A673 (cell line): Measurements from ENCODE around the gene DHX34. TPM values are rescaled to one million over a fixed set of nuclear protein-coding genes. Genes with fewer than 3 reads are reported as not detected.

Experiments used
- BruUV-seq: library from RNA; stranded (reverse); fragments of 400-500 nt; replicated peaks from 2 replicates; lab custom pipeline; 2021; lab: Mats Ljungman, UMichigan
- CTCF ChIA-PET: fragments of 300-600 bp; sonication (Branson Sonifier 250); formaldehyde crosslinking; loops from one replicate; lab custom pipeline; 2022; ENCODE audit warnings: antibody characterized with exemption; lab: Charles Lee
- POLR2A ChIA-PET: fragments of 300-600 bp; sonication (Branson Sonifier 250); formaldehyde crosslinking; loops from one replicate; lab custom pipeline; 2022; ENCODE audit warnings: antibody characterized with exemption; ENCODE audit not compliant: low non-redundant PET; lab: Charles Lee
- DNase-seq: peaks from one replicate; pipeline ENCODE4 v3.0.0-alpha.2; 2015; ENCODE audit warnings: low spot score
- H3K27ac ChIP-seq: fragments of 200-600 bp; sonication (generic); 2 replicates; pipeline ENCODE4 v1.5.1; 2016; ENCODE audit warnings: mixed run types, low read depth, mild to moderate bottlenecking, mixed read lengths, antibody characterized with exemption, low read length; ENCODE audit not compliant: poor library complexity, severe bottlenecking
- H3K27me3 ChIP-seq: fragments of 200-600 bp; sonication (generic); replicated peaks from 2 replicates; pipeline ENCODE4 v1.6.1; 2017; ENCODE audit warnings: mixed run types, low read depth, mild to moderate bottlenecking, mixed read lengths, antibody characterized with exemption, low read length; ENCODE audit not compliant: insufficient read depth, poor library complexity
- H3K36me3 ChIP-seq: fragments of 200-600 bp; sonication (generic); 2 replicates; pipeline ENCODE4 v1.6.1; 2016; ENCODE audit warnings: mixed run types, mild to moderate bottlenecking, mixed read lengths, antibody characterized with exemption, low read length; ENCODE audit not compliant: insufficient read depth, poor library complexity, severe bottlenecking
- H3K4me1 ChIP-seq: fragments of 200-600 bp; sonication (generic); 2 replicates; pipeline ENCODE4 v1.6.1; 2017; ENCODE audit warnings: mixed run types, mild to moderate bottlenecking, mixed read lengths, antibody characterized with exemption, low read length; ENCODE audit not compliant: insufficient read depth, poor library complexity, severe bottlenecking
- H3K4me3 ChIP-seq: fragments of 200-600 bp; sonication (generic); 2 replicates; pipeline ENCODE4 v1.5.1; 2016; ENCODE audit warnings: low read depth, mixed run types, mild to moderate bottlenecking, mixed read lengths, low read length; ENCODE audit not compliant: poor library complexity, severe bottlenecking
- H3K9me3 ChIP-seq: fragments of 200-600 bp; sonication (generic); 2 replicates; pipeline ENCODE4 v1.6.1; 2016; ENCODE audit warnings: mixed run types, low read depth, mild to moderate bottlenecking, mixed read lengths, antibody characterized with exemption, low read length; ENCODE audit not compliant: poor library complexity, severe bottlenecking
- CTCF ChIP-seq: fragments of 300-800, 200-600 bp; sonication (generic); conservative IDR thresholded peaks from 2 replicates; pipeline ENCODE4 v1.5.1; 2017; ENCODE audit warnings: low read depth, mild to moderate bottlenecking, antibody characterized with exemption, low read length, moderate library complexity, mixed read lengths
- EZH2 ChIP-seq: fragments of 200-600 bp; sonication (generic); IDR thresholded peaks from 2 replicates; pipeline ENCODE4 v1.6.1; 2017; ENCODE audit warnings: borderline replicate concordance, low read depth, mild to moderate bottlenecking, mixed read lengths, antibody characterized with exemption, low read length; ENCODE audit not compliant: poor library complexity, severe bottlenecking
- intact Hi-C: fragments of 100-400 bp; cut with micrococcal nuclease; formaldehyde crosslinking; loops from one replicate; pipeline ENCODE4 v1.10.0; 2022; ENCODE audit not compliant: unreplicated experiment
- total RNA-seq: library from RNA; stranded (reverse); gene quantifications from 2 replicates; pipeline ENCODE4 v1.2.3, GENCODE V29; 2021

DHX34 gene
- total RNA-seq, 1 experiment from 2014 or later = 29.6 TPM

GRCh38 chr19:47339196-47339880 is 9.8 kb upstream of the DHX34 start:
- Histone ChIP-seq H3K4me3 (no peak overlapping the region), H3K36me3 (no peaks in the 10 kb centered on the region), H3K27ac (no peak overlapping the region), H3K9me3 (no peaks in the 10 kb centered on the region), H3K27me3 (no peaks in the 10 kb centered on the region), H3K4me1 (no peaks in the 10 kb centered on the region)
- no peak for DNase-seq
- ChIA-PET POLR2A (no interaction called here), CTCF (no interaction called here)
- intact Hi-C loops = no loop called here
- no TSS peak for BruUV-seq
- no peak for TF ChIP-seq CTCF
- no peak for TF ChIP-seq EZH2

GRCh38 chr19:47340477-47341208 is 8.5 kb upstream of the DHX34 start:
- no peaks in the 10 kb centered on the region for H3K27me3 ChIP-seq
- TF ChIP-seq EZH2 (no peak), CTCF (no peak)
- DNase-seq = no peak
- no peak overlapping the region for H3K27ac ChIP-seq
- intact Hi-C loops = no loop called here
- H3K4me3 ChIP-seq = no peak overlapping the region
- BruUV-seq = no TSS peak
- CTCF ChIA-PET = no interaction called here
- H3K9me3 ChIP-seq = no peaks in the 10 kb centered on the region
- POLR2A ChIA-PET = no interaction called here
- no peaks in the 10 kb centered on the region for H3K4me1 ChIP-seq
- H3K36me3 ChIP-seq = no peaks in the 10 kb centered on the region

- no peaks in the 10 kb centered on the region for H3K36me3 ChIP-seq
- ChIA-PET CTCF (no interaction called here), POLR2A (no interaction called here)
- BruUV-seq = no TSS peak
- no peak for TF ChIP-seq CTCF
- TF ChIP-seq EZH2 = no peak
- no peak overlapping the region for H3K4me3 ChIP-seq
- H3K27ac ChIP-seq = no peak overlapping the region
- intact Hi-C loops = no loop called here
- H3K4me1 ChIP-seq = no peaks in the 10 kb centered on the region
- H3K27me3 ChIP-seq = no peaks in the 10 kb centered on the region
- DNase-seq = no peak
- H3K9me3 ChIP-seq = no peaks in the 10 kb centered on the region
These were observed 7.4 kb upstream of the DHX34 start for GRCh38 chr19:47341734-47342133.
